ENCODE results near the gene AHSA1. TPM values are rescaled to one million over a fixed set of nuclear protein-coding genes. Genes with fewer than 3 reads are reported as not detected.

The AHSA1 gene
- total RNA-seq, 3 donors from 2014 or later: 81.0 to 121 (median 110) TPM

GRCh38 chr14:77482422-77482821, 24.5 kb downstream of the AHSA1 start:
- Histone ChIP-seq H3K36me3 (no peaks in the 10 kb centered on the region), H3K4me1 (no peaks in the 10 kb centered on the region), H3K4me3 (no peak overlapping the region), H3K9me3 (no peaks in the 10 kb centered on the region), H3K27me3 (no peaks in the 10 kb centered on the region), H3K27ac (no peak overlapping the region)
- DNase-seq (ENCODE audit: low spot score in 2 of 2): no peak
- intact Hi-C loops (cut with DNase I; ENCODE audit: low total_unique reads): no loop called here
- TF ChIP-seq CTCF (IDR thresholded peaks at IDR 0.05): no peak
- no peak for TF ChIP-seq POLR2A (IDR thresholded peaks at IDR 0.05)
- TF ChIP-seq POLR2AphosphoS5 (IDR thresholded peaks at IDR 0.05): no peak

- Histone ChIP-seq H3K9me3 (no peaks in the 10 kb centered on the region), H3K4me1 (no peaks in the 10 kb centered on the region), H3K27ac (no peak overlapping the region), H3K4me3 (no peak overlapping the region), H3K36me3 (no peaks in the 10 kb centered on the region), H3K27me3 (no peaks in the 10 kb centered on the region)
- no peak for TF ChIP-seq POLR2A (IDR thresholded peaks at IDR 0.05)
- TF ChIP-seq POLR2AphosphoS5 (IDR thresholded peaks at IDR 0.05): no peak
- no peak for TF ChIP-seq CTCF (IDR thresholded peaks at IDR 0.05)
- intact Hi-C loops (cut with DNase I; ENCODE audit: low total_unique reads): loop anchor here (2.0 kb wide), 1 partner anchor 68 kb away; no protein-coding TSS in a partner anchor
- DNase-seq (ENCODE audit: low spot score in 2 of 2): no peak
These were observed 27.4 kb downstream of the AHSA1 start for GRCh38 chr14:77485256-77485655.

GRCh38 chr14:77485901-77486678, 28.2 kb downstream of the AHSA1 start:
- no peaks in the 10 kb centered on the region for H3K9me3 ChIP-seq
- H3K27me3 ChIP-seq: no peaks in the 10 kb centered on the region
- H3K4me1 ChIP-seq: no peaks in the 10 kb centered on the region
- H3K36me3 ChIP-seq: no peaks in the 10 kb centered on the region
- intact Hi-C loops (cut with DNase I; ENCODE audit: low total_unique reads): loop anchor here (2.0 kb wide), 1 partner anchor 67 kb away; no protein-coding TSS in a partner anchor
- H3K27ac ChIP-seq: no peak overlapping the region
- TF ChIP-seq CTCF (IDR thresholded peaks at IDR 0.05) (no peak), POLR2A (IDR thresholded peaks at IDR 0.05) (no peak), POLR2AphosphoS5 (IDR thresholded peaks at IDR 0.05) (no peak)
- no peak for DNase-seq (ENCODE audit: low spot score in 2 of 2)
- no peak overlapping the region for H3K4me3 ChIP-seq

- no peak for DNase-seq (ENCODE audit: low spot score in 2 of 2)
- intact Hi-C loops (cut with DNase I; ENCODE audit: low total_unique reads): no loop called here
- H3K27me3 ChIP-seq: no peaks in the 10 kb centered on the region
- TF ChIP-seq CTCF (IDR thresholded peaks at IDR 0.05) (no peak), POLR2A (IDR thresholded peaks at IDR 0.05) (no peak), POLR2AphosphoS5 (IDR thresholded peaks at IDR 0.05) (no peak)
- H3K4me3 ChIP-seq: no peak overlapping the region
- H3K4me1 ChIP-seq: no peaks in the 10 kb centered on the region
- no peaks in the 10 kb centered on the region for H3K36me3 ChIP-seq
- no peak overlapping the region for H3K27ac ChIP-seq
- no peaks in the 10 kb centered on the region for H3K9me3 ChIP-seq
These were observed 30.7 kb downstream of the AHSA1 start for GRCh38 chr14:77488558-77488957.

GRCh38 chr14:77489041-77489440, 31.1 kb downstream of the AHSA1 start:
- no peaks in the 10 kb centered on the region for H3K27me3 ChIP-seq
- no peak overlapping the region for H3K4me3 ChIP-seq
- intact Hi-C loops (cut with DNase I; ENCODE audit: low total_unique reads): no loop called here
- no peaks in the 10 kb centered on the region for H3K4me1 ChIP-seq
- H3K36me3 ChIP-seq: no peaks in the 10 kb centered on the region
- H3K9me3 ChIP-seq: no peaks in the 10 kb centered on the region
- DNase-seq (ENCODE audit: low spot score in 2 of 2): no peak
- TF ChIP-seq POLR2A (IDR thresholded peaks at IDR 0.05) (no peak), CTCF (IDR thresholded peaks at IDR 0.05) (no peak), POLR2AphosphoS5 (IDR thresholded peaks at IDR 0.05) (no peak)
- no peak overlapping the region for H3K27ac ChIP-seq
